ENCODE results near the gene ZNF592. TPM values are rescaled to one million over a fixed set of nuclear protein-coding genes. Genes with fewer than 3 reads are reported as not detected.
"Not testable (repeated sequence)": the region's sequence is repeated elsewhere in the genome, so short reads cannot be mapped to it uniquely, and the experiment has no call there.

ZNF592 gene
- total and polyA plus RNA-seq, 9 donors = 9.0 to 23.1 (median 20.3) TPM

- WGBS (ENCODE audit: insufficient coverage) = 100% methylated on average over 1 of the region's 2 CpGs
- H3K9me3 ChIP-seq (replicated peaks; ENCODE audit: control insufficient read depth, low read depth, low read length) = peaks cover 16% of the 10 kb centered on the region
- H3K27me3 ChIP-seq (ENCODE audit: control insufficient read depth, insufficient read depth, low read length) = no peaks in the 10 kb centered on the region
- no peak for DNase-seq
- H3K36me3 ChIP-seq (ENCODE audit: control insufficient read depth, insufficient read depth, low read length) = peaks cover 29% of the 10 kb centered on the region
- H3K4me1 ChIP-seq (ENCODE audit: control insufficient read depth, insufficient read depth, low read length) = peaks cover 25% of the 10 kb centered on the region
- peak overlapping the region; percentile 32 for H3K27ac ChIP-seq (ENCODE audit: low read length)
- no peak overlapping the region for H3K4me3 ChIP-seq (ENCODE audit: low read length)
These were observed 96.6 kb downstream of the ZNF592 start for GRCh38 chr15:84844964-84845363.

DNA sequence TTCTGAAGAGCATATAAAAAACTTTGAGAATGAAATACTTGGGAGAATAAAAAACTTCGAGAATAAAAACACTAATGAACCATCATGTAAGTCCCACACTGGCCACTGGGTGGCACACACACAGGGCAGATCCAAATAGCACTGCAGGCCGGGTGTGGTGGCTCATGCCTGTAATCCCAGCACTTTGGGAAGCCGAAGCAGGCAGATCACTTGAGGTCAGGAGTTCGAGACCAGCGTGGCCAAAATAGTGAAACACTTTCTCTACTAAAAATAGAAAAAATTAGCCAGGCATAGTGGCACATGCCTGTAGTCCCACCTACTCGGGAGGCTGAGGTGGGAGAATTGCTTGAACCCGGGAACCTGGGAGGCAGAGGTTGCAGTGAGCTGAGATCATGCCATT is 97.2 kb downstream of the ZNF592 start:
- H3K27me3 ChIP-seq (ENCODE audit: control insufficient read depth, insufficient read depth, low read length); H3K4me3 ChIP-seq (ENCODE audit: low read length); H3K27ac ChIP-seq (ENCODE audit: low read length); DNase-seq: not testable (repeated sequence)
- Histone ChIP-seq H3K9me3 (replicated peaks; ENCODE audit: control insufficient read depth, low read depth, low read length) (peaks cover 16% of the 10 kb centered on the region), H3K36me3 (ENCODE audit: control insufficient read depth, insufficient read depth, low read length) (peaks cover 22% of the 10 kb centered on the region), H3K4me1 (ENCODE audit: control insufficient read depth, insufficient read depth, low read length) (peaks cover 18% of the 10 kb centered on the region)
- 58% methylated on average over 2 of the region's 7 CpGs for WGBS (ENCODE audit: insufficient coverage)

DNA sequence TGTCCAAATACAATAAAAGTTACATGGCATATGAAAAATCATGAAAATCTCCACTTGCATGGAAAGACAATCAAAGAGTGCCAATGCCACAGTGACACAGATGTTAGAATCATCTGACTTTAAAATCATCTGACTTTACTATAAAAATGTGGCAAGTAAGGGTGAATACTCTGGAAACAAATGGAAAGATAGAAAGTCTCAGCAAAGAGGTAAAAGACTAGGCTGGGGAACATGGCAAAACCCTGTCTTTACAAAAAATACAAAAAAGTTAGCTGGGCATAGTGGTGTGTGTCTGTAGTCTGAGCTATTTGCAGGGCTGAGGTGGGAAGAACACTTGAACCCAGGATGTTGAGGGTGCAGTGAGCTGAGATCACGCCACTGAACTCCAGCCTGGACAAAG is 97.9 kb downstream of the ZNF592 start:
- no CpG with 5 or more reads among the region's 1 CpG for WGBS (ENCODE audit: insufficient coverage)
- Histone ChIP-seq H3K27ac (ENCODE audit: low read length) (no peak overlapping the region), H3K4me1 (ENCODE audit: control insufficient read depth, insufficient read depth, low read length) (peaks cover 13% of the 10 kb centered on the region), H3K4me3 (ENCODE audit: low read length) (no peak overlapping the region), H3K27me3 (ENCODE audit: control insufficient read depth, insufficient read depth, low read length) (no peaks in the 10 kb centered on the region), H3K36me3 (ENCODE audit: control insufficient read depth, insufficient read depth, low read length) (peaks cover 20% of the 10 kb centered on the region), H3K9me3 (replicated peaks; ENCODE audit: control insufficient read depth, low read depth, low read length) (peaks cover 16% of the 10 kb centered on the region)
- no peak for DNase-seq

DNA sequence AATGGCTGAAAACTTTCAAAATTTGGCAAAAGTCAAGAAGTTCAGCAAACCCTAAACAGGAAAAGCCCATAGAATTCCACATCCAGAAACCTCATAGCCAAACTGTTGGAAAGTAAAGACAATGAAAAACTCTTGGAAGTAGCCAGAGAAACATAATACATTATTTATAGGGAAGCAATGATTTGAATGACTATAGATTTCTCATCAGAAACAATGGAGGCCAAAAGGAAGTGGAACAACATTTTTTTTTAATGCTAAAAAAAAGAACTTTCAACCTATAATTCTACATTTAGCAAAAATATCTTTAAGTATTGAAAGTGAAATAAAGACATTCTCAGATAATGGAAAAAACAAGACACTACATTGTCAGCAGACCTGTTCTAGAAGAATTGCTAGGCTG is 99.0 kb downstream of the ZNF592 start:
- peaks cover 16% of the 10 kb centered on the region for H3K9me3 ChIP-seq (replicated peaks; ENCODE audit: control insufficient read depth, low read depth, low read length)
- H3K4me3 ChIP-seq (ENCODE audit: low read length) = no peak overlapping the region
- peaks cover 8% of the 10 kb centered on the region for H3K4me1 ChIP-seq (ENCODE audit: control insufficient read depth, insufficient read depth, low read length)
- H3K27ac ChIP-seq (ENCODE audit: low read length) = no peak overlapping the region
- peaks cover 18% of the 10 kb centered on the region for H3K36me3 ChIP-seq (ENCODE audit: control insufficient read depth, insufficient read depth, low read length)
- no peaks in the 10 kb centered on the region for H3K27me3 ChIP-seq (ENCODE audit: control insufficient read depth, insufficient read depth, low read length)
- DNase-seq = no peak

- no peak for DNase-seq
- Histone ChIP-seq H3K27me3 (ENCODE audit: control insufficient read depth, insufficient read depth, low read length) (no peaks in the 10 kb centered on the region), H3K9me3 (replicated peaks; ENCODE audit: control insufficient read depth, low read depth, low read length) (peaks cover 2% of the 10 kb centered on the region), H3K27ac (ENCODE audit: low read length) (no peak overlapping the region), H3K4me1 (ENCODE audit: control insufficient read depth, insufficient read depth, low read length) (peaks cover 7% of the 10 kb centered on the region), H3K4me3 (ENCODE audit: low read length) (no peak overlapping the region), H3K36me3 (ENCODE audit: control insufficient read depth, insufficient read depth, low read length) (peaks cover 26% of the 10 kb centered on the region)
- no CpG with 5 or more reads among the region's 5 CpGs for WGBS (ENCODE audit: insufficient coverage)
These were observed 103.8 kb downstream of the ZNF592 start for GRCh38 chr15:84852212-84852611.

- WGBS (ENCODE audit: insufficient coverage) = 57% methylated on average over 5 of the region's 9 CpGs
- peak overlapping the region; percentile 17 for H3K27ac ChIP-seq (ENCODE audit: low read length)
- peak; percentile 56 for DNase-seq
- H3K36me3 ChIP-seq (ENCODE audit: control insufficient read depth, insufficient read depth, low read length) = peaks cover 56% of the 10 kb centered on the region
- H3K4me3 ChIP-seq (ENCODE audit: low read length) = no peak overlapping the region
- H3K4me1 ChIP-seq (ENCODE audit: control insufficient read depth, insufficient read depth, low read length) = peaks cover 7% of the 10 kb centered on the region
- no peaks in the 10 kb centered on the region for H3K9me3 ChIP-seq (replicated peaks; ENCODE audit: control insufficient read depth, low read depth, low read length)
- no peaks in the 10 kb centered on the region for H3K27me3 ChIP-seq (ENCODE audit: control insufficient read depth, insufficient read depth, low read length)
These were observed 106.7 kb downstream of the ZNF592 start for GRCh38 chr15:84855136-84855535.

DNA sequence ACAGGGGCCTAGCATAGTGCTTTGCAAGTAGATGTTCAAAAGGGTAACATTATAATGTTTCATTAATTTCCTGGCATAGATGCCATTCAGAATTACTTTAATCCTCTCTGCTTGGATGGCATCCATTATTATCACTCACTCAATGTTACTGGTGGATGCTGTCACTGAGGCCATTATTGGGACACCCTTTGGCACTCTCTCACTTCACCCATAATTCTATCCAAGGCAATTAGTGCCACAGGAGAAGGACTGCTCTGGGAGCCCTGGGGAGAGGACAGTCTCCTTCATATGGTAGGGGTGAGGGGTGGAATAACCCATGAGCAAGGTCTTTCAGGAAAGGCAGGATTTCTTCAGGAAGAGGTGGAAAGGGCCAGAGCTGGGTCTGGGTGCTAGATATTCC is 107.4 kb downstream of the ZNF592 start:
- no peak overlapping the region for H3K4me3 ChIP-seq (ENCODE audit: low read length)
- H3K36me3 ChIP-seq (ENCODE audit: control insufficient read depth, insufficient read depth, low read length) = peaks cover 56% of the 10 kb centered on the region
- no peak overlapping the region for H3K27ac ChIP-seq (ENCODE audit: low read length)
- H3K4me1 ChIP-seq (ENCODE audit: control insufficient read depth, insufficient read depth, low read length) = peaks cover 7% of the 10 kb centered on the region
- H3K27me3 ChIP-seq (ENCODE audit: control insufficient read depth, insufficient read depth, low read length) = no peaks in the 10 kb centered on the region
- DNase-seq = no peak
- H3K9me3 ChIP-seq (replicated peaks; ENCODE audit: control insufficient read depth, low read depth, low read length) = no peaks in the 10 kb centered on the region

Other genes starting within 250 kb of the ZNF592 start
- gene ZSCAN2, start 147.6 kb upstream of the ZNF592 start, total RNA-seq = 11.5 TPM
- 10 to 100 TPM; 10.5 to 13.0 (median 12.2) TPM for gene ZSCAN2, start 147.6 kb upstream of the ZNF592 start, polyA plus RNA-seq (ENCODE audit: insufficient read depth in 1 of 8, insufficient read length in 8 of 8, low replicate concordance in 1 of 8)
- gene WDR73, start 94.3 kb upstream of the ZNF592 start, total RNA-seq = 17.9 TPM
- gene WDR73, start 94.3 kb upstream of the ZNF592 start, polyA plus RNA-seq (ENCODE audit: insufficient read depth in 1 of 8, insufficient read length in 8 of 8, low replicate concordance in 1 of 8) = 10 to 100 TPM; 12.8 to 21.3 (median 18.1) TPM
- gene NMB, start 90.4 kb upstream of the ZNF592 start, total RNA-seq = 3.0 TPM
- 1 to 10 TPM; 1.4 to 1.9 (median 1.6) TPM for gene NMB, start 90.4 kb upstream of the ZNF592 start, polyA plus RNA-seq (ENCODE audit: insufficient read depth in 1 of 8, insufficient read length in 8 of 8, low replicate concordance in 1 of 8)
- 303 TPM for gene SEC11A, start 32.5 kb upstream of the ZNF592 start, total RNA-seq
- gene SEC11A, start 32.5 kb upstream of the ZNF592 start, polyA plus RNA-seq (ENCODE audit: insufficient read depth in 1 of 8, insufficient read length in 8 of 8, low replicate concordance in 1 of 8) = 100 to 1,000 TPM; 290 to 320 (median 294) TPM
- gene ALPK3, start 68.8 kb downstream of the ZNF592 start, total RNA-seq = 35.9 TPM
- 100 to 1,000 TPM in 1 of 8 donors, 10 to 100 TPM in 7; 55.3 to 106 (median 69.6) TPM for gene ALPK3, start 68.8 kb downstream of the ZNF592 start, polyA plus RNA-seq (ENCODE audit: insufficient read depth in 1 of 8, insufficient read length in 8 of 8, low replicate concordance in 1 of 8)
- gene SLC28A1, start 136.1 kb downstream of the ZNF592 start, total RNA-seq = 0.35 TPM
- 1 to 10 TPM in 1 of 8 donors, under 1 TPM in 7; 0.25 to 1.5 (median 0.40) TPM for gene SLC28A1, start 136.1 kb downstream of the ZNF592 start, polyA plus RNA-seq (ENCODE audit: insufficient read depth in 1 of 8, insufficient read length in 8 of 8, low replicate concordance in 1 of 8)
- gene PDE8A, start 233.3 kb downstream of the ZNF592 start, total RNA-seq = 24.0 TPM
- 10 to 100 TPM; 14.1 to 32.7 (median 23.1) TPM for gene PDE8A, start 233.3 kb downstream of the ZNF592 start, polyA plus RNA-seq (ENCODE audit: insufficient read depth in 1 of 8, insufficient read length in 8 of 8, low replicate concordance in 1 of 8)

Measured in muscle of leg (tissue), 11 donors.